Daoy (cell line): Measurements from ENCODE around the gene HECW1. TPM values are rescaled to one million over a fixed set of nuclear protein-coding genes. Genes with fewer than 3 reads are reported as not detected.

Experiments
- DNase-seq: peaks from one replicate; pipeline ENCODE4 v3.0.0-alpha.2; 2015; ENCODE audit warnings: low read depth
- total RNA-seq: library from RNA; depleted of rRNA; stranded (reverse); fragments of >200 nt; shearing (Covaris generic); gene quantifications from 2 replicates; pipeline ENCODE4 v1.2.3, GENCODE V29; 2014

The HECW1 gene
- total RNA-seq, 1 experiment from 2014 or later, result 16.3 TPM

DNA sequence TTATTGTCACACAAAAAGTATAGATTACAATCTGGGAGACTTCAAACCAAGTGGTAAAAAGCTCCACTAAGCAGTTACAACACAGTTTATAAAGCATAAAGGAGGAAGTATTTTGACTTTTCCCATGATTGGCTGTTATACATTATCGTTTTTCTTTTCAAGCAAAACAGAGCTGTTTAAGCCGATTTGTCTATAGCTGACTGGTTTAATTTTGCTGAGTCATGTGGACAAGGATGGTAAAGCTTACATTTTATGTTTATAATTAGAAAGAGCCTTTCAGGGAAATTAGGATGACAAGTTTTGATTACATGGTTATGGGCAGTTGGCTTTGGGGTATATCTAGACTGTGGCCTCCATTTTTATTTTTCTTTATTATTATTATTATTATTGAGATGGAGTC is 318.0 kb downstream of the HECW1 start:
- no peak for DNase-seq

DNA sequence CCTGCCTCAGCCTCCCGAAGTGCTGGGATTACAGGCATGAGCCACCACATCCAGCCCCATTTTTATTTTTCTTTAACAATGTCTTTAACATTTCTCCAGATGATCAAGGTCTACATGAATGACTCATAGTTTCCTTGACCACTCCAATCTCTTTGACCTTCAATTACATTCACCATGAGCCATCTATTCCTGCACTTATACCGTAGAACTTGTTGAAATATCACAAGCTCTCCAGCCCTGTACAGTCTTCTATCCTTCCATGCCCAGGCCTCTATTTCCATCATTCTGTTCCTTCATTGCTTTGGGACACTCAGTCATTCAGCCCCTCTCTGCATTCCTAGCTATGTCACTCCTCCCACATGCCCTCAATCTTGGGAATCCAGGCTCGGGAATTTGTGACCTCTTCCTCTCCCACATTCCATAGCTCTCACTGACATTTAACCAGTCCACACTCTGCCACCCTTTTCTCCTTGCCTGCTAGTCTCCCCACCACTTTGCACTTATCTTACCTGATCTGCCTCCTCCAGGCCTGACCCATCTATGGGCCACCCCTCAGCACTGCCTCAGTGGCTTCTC is 318.7 kb downstream of the HECW1 start:
- no peak for DNase-seq

DNA sequence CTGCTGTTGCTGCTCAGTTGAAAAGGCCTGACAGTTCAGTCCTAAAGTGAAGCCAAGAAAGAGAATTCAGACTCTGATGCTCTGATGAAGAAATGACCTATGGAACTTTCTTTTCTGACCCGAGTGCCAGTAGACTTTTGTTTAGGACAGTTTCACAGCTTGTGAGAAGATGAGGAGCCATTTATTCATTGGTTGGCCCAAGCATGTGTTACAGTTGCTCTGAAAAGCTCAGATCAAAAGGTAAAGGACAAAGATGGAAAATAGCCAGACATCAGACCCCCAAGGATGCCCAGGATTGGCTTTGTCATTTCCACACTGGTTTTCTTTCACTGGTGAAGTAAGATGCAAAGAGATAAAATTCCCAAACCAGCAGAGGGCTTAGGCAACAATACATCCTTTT is 321.2 kb downstream of the HECW1 start:
- no peak for DNase-seq

DNA sequence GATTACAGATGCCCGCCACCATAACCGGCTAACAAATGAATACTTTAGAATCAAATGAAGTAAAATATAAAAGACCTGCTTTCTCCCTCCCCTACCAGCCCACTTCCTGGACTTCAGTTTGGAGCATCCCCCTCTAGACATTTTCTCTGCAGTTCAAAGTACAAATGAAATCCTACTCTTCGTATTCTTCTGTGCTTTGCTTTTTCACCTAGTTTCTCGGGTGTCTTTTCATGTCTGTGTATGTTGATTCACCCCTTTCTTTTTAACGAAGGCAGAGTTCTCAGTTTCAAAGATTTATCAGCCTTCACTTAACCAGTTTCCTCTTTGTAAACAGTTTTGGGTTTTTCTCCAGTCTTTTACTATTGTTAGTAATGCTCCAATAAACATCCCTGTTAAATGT is 324.6 kb downstream of the HECW1 start:
- no peak for DNase-seq

DNA sequence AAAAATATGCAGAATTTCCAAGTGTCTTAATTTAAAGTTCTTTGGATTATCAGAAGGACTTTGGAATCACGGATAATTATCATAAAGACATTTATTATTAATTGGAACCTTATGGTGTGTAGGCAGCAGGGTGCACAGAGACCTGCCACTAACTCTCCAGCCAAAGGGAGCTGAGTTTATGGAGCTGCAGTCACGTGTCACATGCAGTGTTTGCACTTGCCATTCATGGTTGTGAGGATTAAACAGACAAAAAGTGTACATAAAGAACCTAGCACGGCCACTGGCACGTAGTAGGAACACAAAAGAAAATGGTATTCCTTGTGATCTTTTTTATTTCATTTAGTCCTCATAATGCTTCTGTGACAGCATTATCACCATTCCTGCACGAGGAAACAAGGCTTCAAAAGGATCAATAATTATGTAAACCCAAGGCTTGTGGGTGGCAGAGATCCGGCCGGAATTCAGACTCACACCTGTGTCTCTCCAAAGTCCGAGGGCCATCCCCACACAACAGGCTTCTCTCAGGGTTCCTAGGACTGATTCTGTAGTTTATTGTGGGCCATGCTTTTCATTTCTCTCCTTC is 326.5 kb downstream of the HECW1 start:
- no peak for DNase-seq

DNA sequence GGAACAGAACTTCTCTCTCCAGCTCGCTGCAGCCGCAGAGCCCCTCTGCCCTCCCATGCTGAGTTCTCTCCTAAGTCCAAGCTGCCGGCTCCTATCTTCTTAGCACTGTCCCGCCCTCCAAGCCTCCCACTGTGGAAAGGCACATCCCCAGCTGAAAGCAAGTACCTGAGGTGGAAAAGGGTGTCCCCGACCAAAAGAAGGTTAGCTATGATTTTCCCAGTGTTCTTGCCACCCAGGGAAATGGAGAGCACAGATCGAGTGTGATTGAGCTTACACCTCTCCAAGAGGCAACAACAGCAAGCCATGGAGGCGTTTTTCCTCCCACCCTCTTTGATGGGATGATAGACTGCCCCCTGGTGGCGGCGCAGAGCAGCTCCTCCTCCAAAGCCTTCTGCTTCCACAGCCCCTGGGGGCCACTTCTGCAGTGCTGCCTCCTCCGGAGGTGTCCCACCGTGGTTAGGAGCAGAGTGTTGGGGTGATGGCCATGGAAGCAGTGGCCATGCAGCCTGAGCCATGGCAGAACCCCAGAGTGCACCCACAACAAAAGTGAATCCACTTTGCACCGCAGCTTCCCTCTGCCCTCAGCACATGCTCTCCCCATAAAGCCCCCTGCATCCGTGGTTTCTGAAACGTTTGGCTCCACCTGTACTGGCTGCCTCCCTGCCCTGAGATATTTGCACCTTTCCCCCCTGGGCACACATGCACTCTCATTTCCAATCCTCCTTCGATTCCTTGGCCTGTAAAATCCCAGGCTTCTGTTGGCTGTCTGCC is 327.4 kb downstream of the HECW1 start:
- peak; percentile 77 for DNase-seq

DNA sequence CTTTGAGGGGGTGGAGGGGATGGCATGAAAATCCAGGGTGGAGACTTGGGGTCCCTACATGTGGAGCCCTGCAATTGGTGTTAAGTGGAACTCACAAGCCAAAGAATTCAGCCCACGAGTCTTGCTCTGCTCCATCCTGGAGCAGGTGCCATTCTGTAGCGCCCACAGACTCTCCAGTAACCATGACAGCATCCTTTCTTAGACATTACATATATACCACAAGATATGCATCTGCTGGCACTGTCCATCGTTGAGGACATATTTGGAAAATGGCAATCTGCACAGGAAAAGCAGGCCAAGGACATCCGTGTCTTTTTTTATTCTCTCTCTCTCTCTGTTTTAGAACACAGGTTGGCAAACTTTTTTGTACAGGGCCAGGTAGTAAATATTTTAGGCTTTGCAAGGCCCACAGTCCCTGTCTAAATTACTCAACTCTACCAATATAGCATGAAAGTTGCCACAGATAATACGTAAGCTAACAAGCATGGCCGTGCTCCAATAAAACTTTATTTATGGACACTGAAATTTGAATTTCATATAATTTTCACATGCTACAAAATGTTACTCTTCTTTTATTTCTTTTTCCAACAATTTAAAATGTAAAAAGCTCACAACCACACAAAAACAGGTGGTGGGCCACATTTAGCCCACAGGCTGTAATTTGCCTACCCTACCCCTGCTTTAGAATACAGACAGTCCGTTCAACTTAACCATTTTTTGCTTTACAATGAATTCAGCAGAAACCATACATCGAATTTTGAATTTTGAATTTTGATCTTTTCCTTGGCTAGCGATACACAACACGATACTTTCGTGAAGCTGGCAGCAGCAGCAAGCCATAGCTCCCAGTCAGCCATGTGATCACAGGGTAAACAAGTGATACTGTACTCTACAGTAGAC is 329.0 kb downstream of the HECW1 start:
- DNase-seq, result no peak

DNA sequence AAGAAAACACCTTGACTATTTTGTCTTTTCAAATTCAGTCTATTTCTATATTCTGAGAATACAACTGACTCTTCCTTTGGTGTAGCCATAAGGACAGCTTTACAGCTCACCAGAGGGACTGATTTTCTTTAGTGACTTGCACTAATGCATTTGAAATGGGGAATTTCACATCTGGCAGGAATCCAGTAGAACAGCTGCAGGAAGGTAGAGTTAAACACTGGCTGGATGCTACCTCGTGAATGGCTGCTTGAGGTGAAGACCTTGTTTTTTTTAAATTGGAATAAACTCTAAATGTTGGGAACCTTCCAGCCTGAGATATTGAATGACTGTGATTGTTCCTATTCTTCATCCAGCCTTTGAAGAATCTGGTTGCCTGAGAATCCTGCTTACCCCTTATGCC is 330.9 kb downstream of the HECW1 start:
- no peak for DNase-seq

DNA sequence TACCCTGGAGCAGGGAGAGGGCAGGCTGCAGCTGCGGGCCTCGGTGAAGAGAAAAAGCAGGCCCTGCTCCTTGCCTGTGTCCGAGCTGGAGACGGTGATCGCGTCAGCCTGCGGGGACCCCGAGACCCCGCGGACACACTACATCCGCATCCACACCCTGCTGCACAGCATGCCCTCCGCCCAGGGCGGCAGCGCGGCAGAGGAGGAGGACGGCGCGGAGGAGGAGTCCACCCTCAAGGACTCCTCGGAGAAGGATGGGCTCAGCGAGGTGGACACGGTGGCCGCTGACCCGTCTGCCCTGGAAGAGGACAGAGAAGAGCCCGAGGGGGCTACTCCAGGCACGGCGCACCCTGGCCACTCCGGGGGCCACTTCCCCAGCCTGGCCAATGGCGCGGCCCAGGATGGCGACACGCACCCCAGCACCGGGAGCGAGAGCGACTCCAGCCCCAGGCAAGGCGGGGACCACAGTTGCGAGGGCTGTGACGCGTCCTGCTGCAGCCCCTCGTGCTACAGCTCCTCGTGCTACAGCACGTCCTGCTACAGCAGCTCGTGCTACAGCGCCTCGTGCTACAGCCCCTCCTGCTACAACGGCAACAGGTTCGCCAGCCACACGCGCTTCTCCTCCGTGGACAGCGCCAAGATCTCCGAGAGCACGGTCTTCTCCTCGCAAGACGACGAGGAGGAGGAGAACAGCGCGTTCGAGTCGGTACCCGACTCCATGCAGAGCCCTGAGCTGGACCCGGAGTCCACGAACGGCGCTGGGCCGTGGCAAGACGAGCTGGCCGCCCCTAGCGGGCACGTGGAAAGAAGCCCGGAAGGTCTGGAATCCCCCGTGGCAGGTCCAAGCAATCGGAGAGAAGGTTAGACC is 332.5 kb downstream of the HECW1 start:
- DNase-seq, result no peak

DNA sequence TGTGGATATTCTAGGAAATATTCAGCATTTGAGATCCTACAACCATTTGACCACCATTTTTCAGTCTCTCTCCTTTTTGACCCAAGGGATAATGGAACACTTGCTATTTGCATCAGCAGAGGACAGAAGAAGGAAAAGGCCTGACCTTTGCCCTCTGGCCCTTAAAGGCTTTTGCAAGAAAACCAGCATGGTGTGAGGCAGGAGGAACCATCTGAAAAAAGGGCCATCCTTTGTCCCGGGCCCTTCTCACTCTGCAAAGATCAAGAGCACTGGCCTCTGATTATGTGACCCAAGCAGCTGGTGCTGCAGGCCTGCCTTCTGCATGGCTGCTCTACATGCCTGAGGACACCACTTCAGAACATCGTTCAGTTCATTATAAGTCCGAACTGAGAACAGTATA is 337.1 kb downstream of the HECW1 start:
- DNase-seq, result no peak

DNA sequence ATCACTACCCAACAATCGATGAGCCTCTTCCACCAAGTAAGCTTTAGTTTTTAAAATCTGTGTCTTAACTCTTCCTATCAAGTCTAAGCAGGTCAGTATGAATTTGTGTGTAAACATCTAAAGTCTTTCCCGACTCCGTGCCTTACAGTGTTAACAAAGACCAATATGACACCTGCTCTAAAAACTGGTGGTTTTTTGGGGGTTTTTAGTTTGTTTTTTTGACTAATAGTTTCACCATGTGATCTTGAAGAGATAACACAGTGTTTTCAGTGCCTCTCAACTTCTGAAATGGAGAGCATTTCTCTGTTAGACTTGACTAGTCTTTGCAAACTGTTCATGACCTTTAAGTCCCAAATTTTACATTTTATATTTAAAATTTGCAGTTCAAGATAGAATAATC is 338.4 kb downstream of the HECW1 start:
- no peak for DNase-seq

DNA sequence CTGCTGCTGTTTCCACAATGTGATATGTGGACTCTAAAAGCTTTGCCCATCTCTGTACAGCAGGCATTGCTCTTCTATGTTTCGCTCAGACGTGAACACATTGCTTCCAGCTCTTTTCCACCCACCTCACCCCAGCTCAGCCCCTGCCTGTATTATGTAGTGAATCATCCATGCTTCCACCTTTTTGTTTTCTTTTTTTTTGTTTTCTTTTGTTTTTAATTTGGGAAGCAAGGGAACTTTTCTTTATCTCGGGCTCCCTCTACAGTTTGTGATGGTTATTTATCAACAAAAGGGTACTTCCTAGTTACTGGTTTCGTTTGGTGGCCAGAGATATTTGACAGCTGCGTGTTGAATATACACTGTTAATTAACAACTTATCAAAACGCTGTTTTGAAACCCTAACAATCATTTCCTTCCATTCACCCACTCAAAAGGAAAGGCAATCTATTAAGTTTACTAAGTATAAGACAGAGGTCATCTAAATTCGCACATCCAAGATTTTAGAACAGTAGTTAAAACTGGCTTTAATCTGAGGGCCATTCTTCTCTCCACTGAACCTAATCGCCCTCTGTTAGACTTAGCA is 342.6 kb downstream of the HECW1 start:
- peak; percentile 69 for DNase-seq

DNA sequence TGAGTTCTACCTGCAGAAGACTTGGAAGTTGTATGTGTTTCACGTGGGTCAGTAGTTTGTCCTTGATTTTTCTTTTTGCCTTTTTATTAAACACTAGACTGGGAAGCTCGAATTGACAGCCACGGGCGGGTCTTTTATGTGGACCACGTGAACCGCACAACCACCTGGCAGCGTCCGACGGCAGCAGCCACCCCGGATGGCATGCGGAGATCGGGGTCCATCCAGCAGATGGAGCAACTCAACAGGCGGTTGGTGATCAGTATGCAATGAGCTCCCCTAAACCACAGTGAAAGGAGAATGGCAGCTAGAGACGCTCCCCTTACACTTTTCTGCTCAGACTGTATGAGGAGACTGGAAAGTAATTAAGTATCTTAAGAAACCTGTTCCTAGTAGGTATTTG is 343.8 kb downstream of the HECW1 start:
- DNase-seq, result no peak

DNA sequence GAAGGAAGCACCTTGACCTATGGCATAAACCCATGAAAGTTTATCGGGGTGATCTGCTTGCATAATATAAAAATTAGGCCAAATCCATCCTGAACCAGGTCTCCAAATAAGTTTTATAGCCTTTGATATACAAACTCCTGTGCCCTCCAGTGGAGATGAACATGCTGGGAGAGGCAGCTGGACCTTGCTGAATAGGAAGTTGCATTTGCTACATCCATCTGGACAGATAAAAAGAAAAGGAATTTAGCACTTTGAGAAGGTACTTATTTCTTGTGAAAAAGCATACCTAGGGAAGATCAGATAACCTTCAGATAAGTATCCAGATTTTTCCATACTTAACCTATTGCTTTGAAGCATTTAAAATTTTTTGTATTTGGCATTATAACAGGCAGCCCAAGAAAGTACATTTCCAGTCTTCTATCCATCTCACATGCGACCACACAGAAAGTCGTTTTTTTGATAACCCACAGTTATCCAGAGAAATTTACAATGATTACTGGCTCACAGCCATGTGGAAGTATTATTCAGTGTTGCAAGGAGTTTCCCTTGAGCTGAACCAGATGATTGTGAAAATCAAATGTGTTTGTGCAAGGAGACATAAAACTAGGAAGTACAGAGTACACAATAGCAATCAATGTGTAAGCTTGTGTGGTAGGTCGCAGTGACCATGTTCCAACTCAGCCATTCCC is 346.0 kb downstream of the HECW1 start:
- no peak for DNase-seq

DNA sequence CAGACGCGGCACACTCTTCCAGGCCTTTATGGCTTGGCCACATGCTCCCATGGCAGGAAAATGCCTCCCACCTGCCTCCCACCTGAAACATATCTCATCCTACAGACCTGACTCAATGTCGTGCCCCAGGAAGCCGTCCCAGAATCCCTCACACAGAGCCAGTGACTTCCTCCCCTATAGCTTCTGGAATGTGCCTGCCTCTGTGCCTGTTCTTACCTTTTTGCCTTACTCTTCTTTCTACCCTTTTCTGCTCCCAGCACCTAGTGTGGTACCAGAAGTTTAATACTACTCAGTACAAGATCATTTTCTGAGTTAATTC is 346.5 kb downstream of the HECW1 start:
- DNase-seq, result no peak

DNA sequence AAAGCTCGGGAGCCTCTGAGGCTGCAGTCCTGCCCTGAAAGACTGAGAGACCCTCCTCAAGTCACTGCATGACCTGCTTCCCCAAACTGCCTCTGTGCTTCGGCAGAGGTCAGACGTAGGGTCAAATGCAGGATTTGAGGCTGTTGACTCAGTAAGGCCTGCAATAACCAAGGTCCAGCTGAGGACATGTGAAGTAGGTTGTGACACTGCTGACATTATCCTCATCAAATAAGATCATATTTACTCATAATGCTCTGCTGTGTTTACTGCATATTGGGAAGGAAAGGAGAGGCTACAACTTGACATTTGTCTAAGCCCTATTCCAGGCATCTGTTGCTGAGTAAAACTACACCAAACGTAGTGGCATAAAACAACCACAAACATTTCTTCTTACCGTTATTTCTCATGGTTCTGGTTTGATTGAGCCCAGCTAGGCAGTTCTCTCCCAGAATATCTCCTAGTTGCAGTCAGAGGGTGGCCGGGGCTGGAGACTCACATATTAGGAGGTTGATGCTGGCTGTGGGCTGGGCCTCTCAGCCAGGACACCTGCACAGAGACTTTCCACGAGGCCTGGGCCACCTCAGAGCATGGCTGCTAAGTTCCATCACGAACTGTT is 348.4 kb downstream of the HECW1 start:
- DNase-seq, result no peak

DNA sequence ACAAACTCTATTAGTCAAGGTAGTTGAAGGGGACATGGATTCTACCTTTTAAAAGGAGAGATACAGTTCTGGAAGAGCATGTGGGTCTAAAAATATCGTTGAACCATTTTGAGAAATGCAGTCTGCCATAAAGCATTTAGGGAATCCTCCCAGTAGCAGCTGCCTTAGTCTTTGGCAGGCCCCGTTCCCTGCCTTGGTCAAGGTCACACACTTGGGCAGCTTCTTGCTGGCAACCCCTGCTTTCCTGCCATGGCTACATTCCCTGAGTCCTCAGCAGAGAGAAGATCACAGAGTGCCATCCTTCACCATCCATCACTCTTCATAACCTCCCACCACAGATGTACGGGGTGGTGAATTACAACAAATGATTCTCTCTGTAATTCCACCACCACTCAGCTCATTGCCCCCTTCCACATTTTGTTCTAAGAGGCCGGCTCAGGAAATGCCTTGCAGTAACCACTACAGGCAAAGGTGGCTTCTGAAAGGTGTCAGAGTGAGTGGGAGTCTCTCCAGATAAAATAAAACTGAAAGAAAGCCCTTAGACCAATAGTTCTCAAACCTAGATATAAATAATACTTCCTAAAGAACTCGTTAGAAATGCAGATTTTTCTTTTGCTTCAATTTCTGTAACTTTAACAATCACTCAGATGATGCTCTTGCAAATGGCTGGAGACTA is 349.0 kb downstream of the HECW1 start:
- DNase-seq, result no peak

DNA sequence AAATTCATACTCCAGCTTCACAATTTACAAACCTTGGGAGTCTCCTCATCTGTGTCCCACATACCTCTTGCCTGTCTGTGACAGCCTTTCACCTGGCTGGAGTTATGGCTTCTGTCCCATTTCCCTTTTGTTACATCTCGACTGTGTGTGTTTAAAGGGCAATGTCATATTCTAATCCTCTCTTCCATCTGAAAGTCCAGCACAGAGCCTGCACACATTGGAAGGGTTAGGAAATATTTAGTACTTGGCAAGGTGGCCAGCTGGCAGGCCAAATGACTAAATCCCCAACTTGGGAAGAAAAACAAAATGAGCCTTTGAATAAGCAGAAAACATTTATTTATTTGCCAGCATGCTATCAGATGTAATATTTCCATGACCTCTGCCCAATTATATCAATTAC is 350.4 kb downstream of the HECW1 start:
- no peak for DNase-seq

DNA sequence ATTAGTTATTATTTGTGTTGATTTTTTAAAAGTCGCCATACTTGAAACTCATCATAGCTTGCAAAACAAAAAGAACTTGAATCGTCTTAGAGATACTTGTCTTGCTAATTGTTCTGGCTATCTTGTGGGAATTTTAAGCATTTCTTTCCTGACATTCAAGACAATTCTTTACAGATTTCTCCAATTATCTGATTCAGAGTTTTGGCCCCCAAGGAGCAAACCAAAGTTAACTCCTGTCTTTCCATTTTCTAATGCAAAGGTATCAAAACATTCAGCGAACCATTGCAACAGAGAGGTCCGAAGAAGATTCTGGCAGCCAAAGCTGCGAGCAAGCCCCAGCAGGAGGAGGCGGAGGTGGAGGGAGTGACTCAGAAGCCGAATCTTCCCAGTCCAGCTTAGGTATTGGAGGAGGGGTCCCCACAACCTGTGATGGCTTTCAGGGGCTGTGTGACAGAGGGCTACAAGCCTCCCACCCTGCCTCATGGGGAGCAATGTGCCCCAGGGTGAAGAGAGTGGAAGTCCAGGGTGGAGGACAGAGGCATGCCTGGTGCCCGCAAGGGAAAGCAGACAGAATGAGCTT is 351.0 kb downstream of the HECW1 start:
- DNase-seq, result no peak
